M059J (cell line): Measurements from ENCODE around the gene RIC1. TPM values are rescaled to one million over a fixed set of nuclear protein-coding genes. Genes with fewer than 3 reads are reported as not detected.
"Not testable (repeated sequence)": the region's sequence is repeated elsewhere in the genome, so short reads cannot be mapped to it uniquely, and the experiment has no call there.

Experiments
- DNase-seq: peaks from one replicate; pipeline ENCODE4 v3.0.0-alpha.2; 2012; ENCODE audit warnings: low read depth
- total RNA-seq: library from RNA; depleted of rRNA; stranded (reverse); fragments of >200 nt; shearing (Covaris generic); gene quantifications from 2 replicates; pipeline ENCODE4 v1.2.3, GENCODE V29; 2014

RIC1 gene
- total RNA-seq, 1 experiment from 2014 or later: 27.0 TPM

GRCh38 chr9:5624655-5625054 lies 4.3 kb upstream of the RIC1 start:
- DNase-seq: no peak

DNA sequence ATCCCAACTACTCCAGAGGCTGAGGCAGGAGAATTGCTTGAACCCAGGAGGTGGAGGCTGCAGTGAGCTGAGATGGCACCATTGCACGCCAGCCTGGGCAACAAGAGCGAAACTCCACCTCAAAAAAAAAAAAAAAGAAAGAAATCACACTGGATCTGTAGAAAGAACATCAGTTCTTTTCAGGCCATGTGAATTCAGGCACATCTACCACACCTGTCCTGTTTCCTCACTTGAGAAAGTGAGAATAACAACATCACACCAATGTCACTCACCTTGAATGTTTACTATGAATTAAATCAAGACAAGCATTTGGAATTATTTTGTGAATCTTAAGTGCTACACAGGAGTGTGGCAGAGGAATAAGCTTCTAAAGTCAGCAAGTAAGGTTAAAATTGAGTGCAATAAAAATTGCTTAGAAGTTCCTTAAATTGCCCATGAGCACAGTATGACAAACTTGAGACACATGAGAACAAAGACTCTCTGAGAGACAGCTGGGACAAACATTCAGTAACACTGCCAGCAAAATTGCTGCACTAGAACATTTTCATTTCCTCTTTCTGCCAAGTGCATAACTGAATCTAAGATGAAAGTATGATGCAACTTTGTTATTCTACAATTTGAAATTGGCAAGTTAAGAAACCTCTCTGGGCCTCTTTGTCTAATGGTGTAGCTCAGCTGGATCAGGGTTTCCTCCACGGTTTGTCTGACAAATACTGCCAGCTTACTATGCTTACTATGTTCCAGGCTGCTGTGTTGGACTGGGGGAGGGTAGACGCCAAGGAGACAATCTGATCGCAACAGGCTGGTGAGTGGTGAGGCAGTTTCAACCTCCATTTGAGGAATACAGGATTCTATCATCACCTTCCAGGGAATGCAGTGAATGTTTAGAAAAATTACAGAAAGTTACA lies 1.9 kb upstream of the RIC1 start:
- DNase-seq: peak; percentile 44

DNA sequence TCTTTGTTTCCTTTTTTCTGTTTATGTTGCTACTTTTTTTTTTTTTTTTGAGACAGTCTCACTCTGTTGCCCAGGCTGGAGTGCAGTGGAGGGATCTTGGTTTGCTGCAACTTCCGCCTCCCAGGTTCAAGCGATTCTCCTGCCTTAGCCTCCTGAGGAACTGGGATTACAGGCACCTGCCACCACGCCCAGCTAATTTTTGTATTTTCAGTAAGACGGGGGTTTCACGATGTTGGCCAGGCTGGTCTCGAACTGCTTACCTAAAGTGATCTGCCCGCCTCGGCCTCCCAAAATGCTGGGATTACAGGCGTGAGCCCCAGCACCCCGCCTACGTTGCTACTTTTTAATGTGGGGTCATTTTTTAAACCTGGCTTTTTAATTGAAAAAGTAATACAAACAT lies 1.2 kb upstream of the RIC1 start:
- not testable (repeated sequence) for DNase-seq

GRCh38 chr9:5628183-5628529 lies 751 bp upstream of the RIC1 start:
- DNase-seq: no peak

GRCh38 chr9:5629312-5630080 lies 589 bp downstream of the RIC1 start:
- peak; percentile 65 for DNase-seq

DNA sequence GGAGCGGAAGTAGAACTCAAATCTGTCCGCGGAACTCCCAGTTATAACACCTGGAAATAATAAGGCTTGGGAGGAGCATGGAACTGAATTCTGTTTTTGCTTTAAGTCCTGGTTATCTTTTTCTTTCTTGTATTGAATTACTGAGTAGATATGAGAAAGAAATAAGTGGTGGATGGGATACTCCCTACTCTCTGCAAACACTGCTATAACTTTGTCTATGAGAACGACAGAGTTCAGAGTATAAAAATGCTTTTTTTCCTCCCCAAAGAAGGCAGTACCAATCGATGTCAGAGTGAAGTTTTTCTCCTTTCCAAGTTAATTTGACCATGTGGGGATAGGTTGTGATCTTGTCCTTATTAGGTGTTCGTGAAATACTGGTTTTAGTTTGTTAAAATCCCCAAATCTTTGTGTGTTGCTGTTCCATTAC lies 1.2 kb downstream of the RIC1 start:
- peak; percentile 62 for DNase-seq

- no peak for DNase-seq
Observed at GRCh38 chr9:5631026-5631425, 2.1 kb downstream of the RIC1 start.

DNA sequence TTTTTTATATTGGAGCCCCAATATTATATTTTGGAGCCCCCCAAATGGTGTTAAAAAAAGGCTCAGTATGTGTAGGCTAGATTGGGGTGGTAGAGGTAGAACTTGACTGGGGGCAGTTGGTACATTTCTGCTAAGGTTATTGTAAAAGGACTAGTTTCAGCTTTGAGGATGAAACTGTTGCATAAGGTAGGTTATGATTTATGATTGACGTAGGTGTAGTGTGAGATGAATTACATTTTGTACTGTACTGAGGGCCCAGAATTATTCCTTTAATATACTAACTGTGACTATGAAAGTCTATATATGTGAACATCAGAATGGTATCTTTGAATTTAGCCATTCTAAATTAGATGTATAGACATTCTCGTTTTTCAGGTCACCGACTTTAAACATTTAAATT lies 3.6 kb downstream of the RIC1 start:
- DNase-seq: no peak

DNA sequence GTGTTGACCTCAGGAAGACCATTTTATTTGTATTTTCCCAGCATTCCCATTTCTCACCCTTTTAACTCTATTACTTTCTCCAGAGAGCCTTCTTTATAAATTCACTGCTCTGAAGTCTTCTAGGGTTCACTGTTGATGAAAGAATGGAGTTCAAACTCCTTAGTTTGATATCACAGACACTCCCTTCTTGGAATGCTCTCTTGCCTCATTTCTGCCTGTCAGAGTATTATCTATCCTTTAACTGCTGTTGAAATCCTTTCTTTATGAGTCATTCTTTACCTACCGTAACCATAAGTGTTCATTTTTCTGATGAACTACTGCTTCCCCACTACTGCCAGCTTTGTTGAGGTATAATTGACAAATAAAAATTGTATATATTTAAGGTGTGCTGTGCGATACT lies 4.3 kb downstream of the RIC1 start:
- DNase-seq: peak; percentile 55

GRCh38 chr9:5635390-5635789 lies 6.5 kb downstream of the RIC1 start:
- DNase-seq: no peak

DNA sequence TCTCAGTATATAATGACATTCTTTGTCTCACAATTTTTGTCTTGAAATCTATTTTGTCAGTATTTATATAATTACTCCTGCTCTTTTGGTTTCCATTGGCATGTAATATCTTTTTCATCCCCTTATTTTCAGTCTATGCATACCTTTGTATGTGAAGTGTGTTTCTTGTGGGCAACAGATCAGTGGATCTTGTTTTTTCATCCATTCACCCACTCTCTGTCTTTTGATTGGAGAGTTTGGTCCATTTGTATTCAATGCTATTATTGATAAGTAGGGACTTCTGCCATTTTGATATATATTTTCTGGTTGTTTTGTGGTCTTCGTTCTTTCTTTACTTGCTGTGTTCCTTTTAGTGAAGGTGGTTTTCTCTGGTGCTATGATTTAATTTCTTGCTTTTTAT lies 10.9 kb downstream of the RIC1 start:
- no peak for DNase-seq

DNA sequence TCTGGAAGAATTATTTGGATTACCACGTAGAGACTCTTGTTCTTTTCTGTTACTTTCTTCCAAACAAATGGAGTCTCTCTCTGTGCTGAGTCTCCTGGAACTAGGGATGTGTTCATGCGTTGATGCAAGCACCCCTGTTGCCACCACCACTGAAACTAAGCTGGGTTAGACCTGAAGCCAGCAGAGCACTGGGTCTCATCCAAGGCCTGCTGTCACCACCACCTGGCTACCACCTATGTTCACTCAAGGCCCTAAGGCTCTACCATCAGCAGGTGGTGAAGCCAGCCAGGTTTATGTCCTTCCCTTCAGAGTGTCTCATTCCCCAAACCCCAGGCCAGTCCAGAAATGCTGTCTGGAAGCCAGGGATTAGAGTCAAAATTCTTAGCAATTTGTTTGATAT lies 13.3 kb downstream of the RIC1 start:
- DNase-seq: no peak

DNA sequence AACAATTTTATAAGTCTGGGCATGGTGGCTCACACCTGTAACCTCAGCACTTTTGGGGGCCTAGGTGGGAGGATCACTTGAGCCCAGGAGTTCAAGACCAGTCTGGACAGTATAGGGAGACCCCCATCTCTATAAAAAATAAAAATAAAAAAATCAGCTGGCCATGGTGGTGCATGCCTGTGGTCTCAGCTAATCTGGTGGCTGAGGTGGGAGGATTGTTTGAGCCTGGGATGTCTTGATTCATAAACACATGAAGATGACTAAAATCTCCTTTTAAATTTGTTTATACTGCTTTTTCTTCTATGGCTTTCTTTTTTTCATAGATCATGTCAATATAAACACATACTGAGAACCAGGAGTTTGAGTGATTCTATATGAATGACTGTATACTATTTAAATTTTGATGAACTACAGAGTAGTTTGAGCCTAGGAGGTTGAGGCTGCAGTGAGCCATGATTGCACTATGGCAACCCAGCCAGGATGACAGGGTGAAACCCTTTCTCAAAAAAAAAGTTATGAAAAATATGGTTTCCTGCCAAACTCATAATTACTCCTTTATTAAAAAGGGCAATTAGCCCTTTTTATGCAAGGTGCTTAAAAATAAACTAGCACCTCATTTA lies 14.2 kb downstream of the RIC1 start:
- peak; percentile 43 for DNase-seq

DNA sequence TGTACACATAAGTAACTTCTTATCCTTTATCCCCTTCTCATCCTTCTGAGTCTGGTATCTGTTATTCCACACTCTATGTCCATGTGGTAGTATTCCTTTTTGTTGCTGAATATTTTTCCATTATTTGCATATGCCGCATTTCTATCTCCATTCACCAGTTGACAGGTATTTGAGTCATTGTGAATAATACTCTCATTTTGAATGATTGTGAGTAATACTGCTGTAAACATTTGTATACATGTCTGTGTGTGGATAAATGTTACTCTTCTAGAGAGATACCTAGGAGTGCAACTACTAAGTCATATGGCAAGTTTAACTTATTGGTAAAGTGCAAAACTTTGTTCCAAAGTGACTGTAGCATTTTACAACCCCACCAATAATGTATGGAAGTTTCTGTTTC lies 15.6 kb downstream of the RIC1 start:
- peak; percentile 48 for DNase-seq

DNA sequence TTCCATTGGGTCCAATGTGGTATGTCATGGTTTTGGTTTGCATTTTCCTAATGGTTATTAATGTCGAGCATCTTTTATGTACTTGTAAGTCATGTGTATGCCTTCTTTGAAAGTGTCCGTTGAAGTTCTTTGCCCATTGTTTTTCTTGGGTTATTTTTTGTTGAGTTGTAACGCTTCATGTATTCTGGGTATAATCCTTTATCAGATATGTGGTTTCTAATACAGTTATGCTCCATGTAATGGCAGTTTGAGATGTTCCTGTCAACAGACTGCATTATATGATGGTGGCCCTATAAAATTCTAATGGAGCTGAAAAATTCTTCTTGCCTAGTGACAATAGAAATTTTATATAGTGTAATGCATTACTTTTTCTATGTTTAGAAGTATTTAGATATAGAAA lies 17.2 kb downstream of the RIC1 start:
- no peak for DNase-seq

GRCh38 chr9:5650356-5651105 lies 21.6 kb downstream of the RIC1 start:
- peak; percentile 26 for DNase-seq

DNA sequence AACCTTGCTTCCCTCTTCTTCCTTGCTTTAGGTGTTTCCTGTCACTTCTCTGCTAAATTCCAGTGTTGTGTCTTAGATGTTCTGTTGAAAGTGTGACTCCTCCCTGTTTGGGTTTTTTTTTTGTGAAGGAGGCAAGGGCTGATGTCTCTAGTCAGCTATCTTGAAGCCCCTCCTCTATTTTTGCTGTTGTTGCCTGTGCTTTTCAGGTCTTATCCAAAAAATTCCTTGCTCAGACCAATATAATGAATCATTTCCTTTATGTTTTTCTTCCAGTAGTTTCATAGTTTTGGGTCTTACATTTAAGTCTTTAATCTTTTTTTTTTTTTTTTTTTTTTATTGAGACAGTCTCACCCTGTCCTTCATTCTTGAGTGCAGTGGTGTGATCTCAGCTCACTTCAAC lies 22.3 kb downstream of the RIC1 start:
- peak; percentile 58 for DNase-seq

- no peak for DNase-seq
Observed at GRCh38 chr9:5652821-5653220, 23.9 kb downstream of the RIC1 start.

GRCh38 chr9:5662804-5663203 lies 33.9 kb downstream of the RIC1 start:
- DNase-seq: not testable (repeated sequence)

DNA sequence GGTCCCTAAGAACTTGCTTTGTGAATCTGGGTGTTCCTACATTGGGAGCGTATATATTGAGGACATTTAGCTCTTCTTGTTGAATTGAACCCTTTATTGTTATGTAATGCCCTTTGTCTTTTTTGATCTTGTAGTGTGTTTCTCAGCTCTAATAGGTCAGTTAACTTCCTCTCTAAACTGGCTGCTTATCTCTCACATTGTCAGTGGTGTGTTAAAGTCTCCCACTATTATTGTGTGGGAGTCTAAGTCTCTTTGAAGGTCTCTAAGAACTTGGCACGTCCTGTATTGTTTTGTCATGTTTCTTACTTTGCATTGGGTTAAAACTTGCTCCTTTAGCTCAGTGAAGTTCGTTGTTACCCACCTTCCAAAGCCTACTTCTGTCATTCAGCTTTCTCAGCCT lies 36.2 kb downstream of the RIC1 start:
- DNase-seq: no peak

DNA sequence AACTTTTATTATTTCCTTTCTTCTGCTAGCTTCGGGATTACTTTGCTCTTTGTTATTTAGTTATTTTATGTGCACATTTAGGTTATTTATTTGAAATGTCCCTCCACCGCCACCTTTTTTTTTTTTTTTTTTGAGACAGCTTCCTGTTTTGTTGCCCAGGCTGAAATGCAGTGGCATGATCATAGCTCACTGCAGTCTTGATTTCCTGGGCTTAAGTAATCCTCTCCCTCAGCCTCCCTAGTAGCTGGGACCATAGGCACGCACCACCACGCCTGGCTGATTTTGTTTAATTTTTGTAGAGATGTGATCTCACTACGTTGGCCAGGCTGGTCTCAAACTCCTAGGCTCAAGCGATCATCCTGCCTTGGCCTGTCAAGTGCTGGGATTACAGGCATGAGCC lies 38.5 kb downstream of the RIC1 start:
- DNase-seq: no peak

GRCh38 chr9:5670079-5670478 lies 41.2 kb downstream of the RIC1 start:
- DNase-seq: no peak
